Left ventricle myocardium inferior (tissue), 1 donor: ENCODE results near the gene MFGE8. TPM values are rescaled to one million over a fixed set of nuclear protein-coding genes. Genes with fewer than 3 reads are reported as not detected.

Experiments used
- DNase-seq: peaks from one replicate; pipeline ENCODE4 v3.0.0-alpha.2; 2020
- H3K27ac ChIP-seq: fragments of 200-600 bp; replicated peaks from 2 replicates; pipeline ENCODE4 v1.8.0; 2021
- H3K27me3 ChIP-seq: fragments of 200-600 bp; 2 replicates; pipeline ENCODE4 v1.8.0; 2021; ENCODE audit warnings: low read depth
- H3K36me3 ChIP-seq: fragments of 200-600 bp; 2 replicates; pipeline ENCODE4 v1.8.0; 2021
- H3K4me1 ChIP-seq: fragments of 200-600 bp; 2 replicates; pipeline ENCODE4 v1.8.0; 2021
- H3K4me3 ChIP-seq: fragments of 200-600 bp; 2 replicates; pipeline ENCODE4 v1.8.0; 2021; ENCODE audit warnings: mild to moderate bottlenecking, moderate library complexity
- H3K9me3 ChIP-seq: fragments of 200-600 bp; replicated peaks from 2 replicates; pipeline ENCODE4 v1.8.0; 2021
- CTCF ChIP-seq: fragments of 200-600 bp; IDR thresholded peaks from 2 replicates; pipeline ENCODE4 v1.8.0; 2021; ENCODE audit warnings: antibody characterized with exemption, mild to moderate bottlenecking, borderline replicate concordance
- intact Hi-C: fragments of 100-400 bp; cut with micrococcal nuclease; formaldehyde crosslinking; loops from one replicate; pipeline ENCODE4 v1.11.0; 2022
- total RNA-seq: library from RNA; stranded (reverse); fragmentation: NEBNext Ultra II Directional; extraction: Animal tissue kit (Norgen Biotek cat#: 25700); gene quantifications from one replicate; pipeline ENCODE4 v1.2.1, GENCODE V29; 2021
- donor health status: DM: no; HTN: yes; CAD: no; lungs with severe emphysema.

Gene MFGE8
- total RNA-seq, 1 donor from 2014 or later = 421 TPM

- intact Hi-C loops = no loop called here
- Histone ChIP-seq H3K9me3 (no peaks in the 10 kb centered on the region), H3K27ac (no peak overlapping the region), H3K4me1 (peaks cover 22% of the 10 kb centered on the region), H3K36me3 (no peaks in the 10 kb centered on the region), H3K4me3 (no peak overlapping the region), H3K27me3 (no peaks in the 10 kb centered on the region)
- no peak for TF ChIP-seq CTCF
- no peak for DNase-seq
These were observed 7.2 kb upstream of the MFGE8 start for GRCh38 chr15:88920186-88920891.

GRCh38 chr15:88918738-88919137 lies 5.6 kb upstream of the MFGE8 start:
- DNase-seq = peak; percentile 74
- Histone ChIP-seq H3K9me3 (no peaks in the 10 kb centered on the region), H3K36me3 (no peaks in the 10 kb centered on the region), H3K4me1 (peaks cover 22% of the 10 kb centered on the region), H3K27ac (peak overlapping the region; percentile 69), H3K4me3 (no peak overlapping the region), H3K27me3 (no peaks in the 10 kb centered on the region)
- TF ChIP-seq CTCF = no peak
- intact Hi-C loops = no loop called here

- no peak for DNase-seq
- intact Hi-C loops = no loop called here
- no peaks in the 10 kb centered on the region for H3K36me3 ChIP-seq
- no peak overlapping the region for H3K4me3 ChIP-seq
- no peaks in the 10 kb centered on the region for H3K27me3 ChIP-seq
- TF ChIP-seq CTCF = no peak
- H3K9me3 ChIP-seq = no peaks in the 10 kb centered on the region
- peaks cover 32% of the 10 kb centered on the region for H3K4me1 ChIP-seq
- H3K27ac ChIP-seq = peak overlapping the region; percentile 69
These were observed 4.6 kb upstream of the MFGE8 start for GRCh38 chr15:88917760-88918159.

GRCh38 chr15:88915354-88915753 lies 2.2 kb upstream of the MFGE8 start:
- H3K27ac ChIP-seq = no peak overlapping the region
- peak; percentile 3 for DNase-seq

GRCh38 chr15:88913850-88914169 lies 631 bp upstream of the MFGE8 start:
- no peaks in the 10 kb centered on the region for H3K9me3 ChIP-seq
- H3K27me3 ChIP-seq = no peaks in the 10 kb centered on the region
- peak overlapping the region; percentile 95 for H3K27ac ChIP-seq
- intact Hi-C loops = no loop called here
- no peak for DNase-seq
- H3K36me3 ChIP-seq = peaks cover 15% of the 10 kb centered on the region
- TF ChIP-seq CTCF = no peak
- peaks cover 66% of the 10 kb centered on the region for H3K4me1 ChIP-seq
- peak overlapping the region; percentile 78 for H3K4me3 ChIP-seq

More at GRCh38 chr15:88915354-88915753, 2.2 kb upstream of the MFGE8 start:
- Histone ChIP-seq H3K9me3 (no peaks in the 10 kb centered on the region), H3K36me3 (no peaks in the 10 kb centered on the region), H3K4me1 (peaks cover 56% of the 10 kb centered on the region), H3K4me3 (no peak overlapping the region), H3K27me3 (no peaks in the 10 kb centered on the region)
- intact Hi-C loops = no loop called here
- TF ChIP-seq CTCF = no peak
